Kidney epithelial cell (primary cell): ENCODE measurements around the gene TAGLN. TPM values are rescaled to one million over a fixed set of nuclear protein-coding genes. Genes with fewer than 3 reads are reported as not detected.
A peak's percentile ranks its signal among the peaks of the same experiment; 100 is the strongest.

Source experiments
- DNase-seq: peaks from one replicate; pipeline ENCODE4 v3.0.0-alpha.2; 2010; ENCODE audit warnings: low read depth
- H3K27me3 ChIP-seq: 2 replicates; pipeline ENCODE4 v1.6.0; 2011; ENCODE audit warnings: low read length; ENCODE audit not compliant: control insufficient read depth, insufficient read depth
- H3K36me3 ChIP-seq: 2 replicates; pipeline ENCODE4 v1.5.1; 2011; ENCODE audit warnings: low read length; ENCODE audit not compliant: control insufficient read depth, insufficient read depth
- H3K4me3 ChIP-seq: 2 replicates; pipeline ENCODE4 v1.5.1; 2011; ENCODE audit warnings: low read depth, mild to moderate bottlenecking, control low read depth, low read length
- total RNA-seq: library from RNA; depleted of rRNA; stranded (reverse); fragments of >200 nt; gene quantifications from 2 replicates; pipeline ENCODE4 v1.2.3, GENCODE V29; 2015
- TF ChIP-seq, protein P1 (sequence below): IDR thresholded peaks from 2 replicates; pipeline ENCODE4 v1.5.1; 2011; ENCODE audit warnings: mild to moderate bottlenecking, moderate library complexity, low read length, control low read depth, inconsistent platforms; ENCODE audit not compliant: insufficient read depth, poor library complexity, severe bottlenecking

The TAGLN gene
- total RNA-seq, 1 donor from 2014 or later: 1,816 TPM

DNA sequence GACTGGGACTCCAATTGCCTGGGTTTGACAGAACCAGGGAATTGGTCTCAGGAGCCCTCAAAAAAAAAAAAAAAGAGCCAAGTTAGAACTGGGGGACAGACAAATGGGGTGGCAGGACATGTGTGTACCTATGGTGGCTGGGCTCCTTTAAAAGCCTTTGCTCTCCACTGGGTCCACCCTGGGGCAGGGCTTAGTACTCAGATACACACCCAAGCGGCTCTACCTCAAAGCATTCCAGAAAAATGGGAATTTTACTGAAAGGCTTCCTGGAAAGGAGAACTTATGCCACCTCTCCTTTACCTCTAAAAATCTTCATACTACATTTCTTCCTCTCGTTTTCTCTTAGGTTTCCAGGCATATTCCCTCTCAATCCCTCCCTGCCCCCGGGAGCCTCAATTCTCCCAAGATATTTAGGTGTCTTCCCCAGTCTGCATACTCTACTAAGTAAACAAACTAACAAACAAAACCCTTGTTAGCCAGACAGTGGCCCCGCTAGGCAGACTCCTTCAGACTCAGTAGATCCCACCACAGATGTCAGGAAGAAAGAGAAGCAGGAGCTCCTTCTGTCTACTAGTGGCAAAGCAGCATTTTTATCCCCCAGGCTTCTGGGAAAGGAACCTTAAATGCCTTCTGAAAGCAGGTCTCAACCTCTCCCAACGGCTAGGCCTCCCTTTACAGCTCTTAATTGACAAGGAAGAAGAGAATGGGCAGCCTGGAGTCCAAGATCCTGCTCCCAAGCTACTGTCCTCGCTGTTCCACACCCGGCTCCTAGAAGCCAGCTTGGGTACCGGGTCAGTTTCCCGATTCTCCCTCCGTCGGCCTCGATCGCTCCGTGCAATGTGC lies 32.0 kb downstream of the TAGLN start:
- H3K4me3 ChIP-seq: peak overlapping the region; percentile 96
- TF ChIP-seq, protein P1, sequence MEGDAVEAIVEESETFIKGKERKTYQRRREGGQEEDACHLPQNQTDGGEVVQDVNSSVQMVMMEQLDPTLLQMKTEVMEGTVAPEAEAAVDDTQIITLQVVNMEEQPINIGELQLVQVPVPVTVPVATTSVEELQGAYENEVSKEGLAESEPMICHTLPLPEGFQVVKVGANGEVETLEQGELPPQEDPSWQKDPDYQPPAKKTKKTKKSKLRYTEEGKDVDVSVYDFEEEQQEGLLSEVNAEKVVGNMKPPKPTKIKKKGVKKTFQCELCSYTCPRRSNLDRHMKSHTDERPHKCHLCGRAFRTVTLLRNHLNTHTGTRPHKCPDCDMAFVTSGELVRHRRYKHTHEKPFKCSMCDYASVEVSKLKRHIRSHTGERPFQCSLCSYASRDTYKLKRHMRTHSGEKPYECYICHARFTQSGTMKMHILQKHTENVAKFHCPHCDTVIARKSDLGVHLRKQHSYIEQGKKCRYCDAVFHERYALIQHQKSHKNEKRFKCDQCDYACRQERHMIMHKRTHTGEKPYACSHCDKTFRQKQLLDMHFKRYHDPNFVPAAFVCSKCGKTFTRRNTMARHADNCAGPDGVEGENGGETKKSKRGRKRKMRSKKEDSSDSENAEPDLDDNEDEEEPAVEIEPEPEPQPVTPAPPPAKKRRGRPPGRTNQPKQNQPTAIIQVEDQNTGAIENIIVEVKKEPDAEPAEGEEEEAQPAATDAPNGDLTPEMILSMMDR: no peak
- H3K36me3 ChIP-seq: no peaks in the 10 kb centered on the region
- no peaks in the 10 kb centered on the region for H3K27me3 ChIP-seq
- DNase-seq: no peak

GRCh38 chr11:117231842-117232091 lies 32.6 kb downstream of the TAGLN start, which contains the start of gene PCSK7:
PCSK7 (minus strand) TSS chr11:117232073; CDS start chr11:117229844, 2,229 bp downstream.
- Histone ChIP-seq H3K27me3 (no peaks in the 10 kb centered on the region), H3K36me3 (no peaks in the 10 kb centered on the region), H3K4me3 (peak within 1 kb of the TSS; percentile 96)
- no peak for DNase-seq
- TF ChIP-seq, protein P1: no peak

DNA sequence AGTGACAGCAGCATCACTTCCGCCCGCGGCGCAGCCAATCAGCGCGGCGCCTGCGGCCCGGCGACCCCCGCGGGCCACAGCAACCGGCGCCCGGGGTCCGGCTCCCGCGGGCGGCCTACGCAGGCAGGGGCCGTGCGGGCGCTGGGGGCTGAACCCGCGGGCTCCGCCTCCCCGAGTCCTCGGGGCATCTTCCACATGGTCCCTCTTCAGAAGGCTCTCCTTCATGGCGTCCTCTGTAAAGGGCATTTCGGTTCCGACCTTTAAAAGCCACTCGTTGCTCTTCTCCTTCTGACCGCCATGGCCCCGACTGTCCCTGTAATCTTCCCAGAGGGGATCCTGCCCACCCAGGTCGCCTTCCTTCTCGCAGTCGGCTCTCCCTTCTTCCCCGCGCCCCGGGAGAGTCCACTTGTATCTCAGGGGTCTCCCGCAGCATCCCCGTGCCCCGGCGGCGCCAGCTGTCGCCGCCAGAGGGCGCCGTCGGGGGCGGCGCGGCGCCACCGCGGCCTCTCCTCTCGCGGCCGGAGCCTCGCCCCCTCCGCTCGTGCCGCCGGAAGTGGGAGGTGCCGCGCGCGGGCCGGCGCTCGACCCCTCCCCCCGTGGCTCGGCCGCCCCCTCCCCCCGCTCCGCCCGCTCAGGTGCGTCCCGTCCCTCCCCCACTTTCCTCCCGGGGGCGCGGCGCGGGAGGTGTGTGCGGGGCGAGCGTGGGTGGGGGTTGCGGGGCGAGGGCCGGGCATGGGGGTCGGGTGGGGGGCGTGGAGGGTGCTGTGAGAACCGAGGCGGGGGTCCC lies 33.1 kb downstream of the TAGLN start, which contains the start of gene RNF214:
TSS of gene RNF214 (plus strand) at position 580 of the 787 bp plus-strand sequence. CDS start 1,602 bp downstream, outside the sequence.
- Histone ChIP-seq H3K4me3 (peak within 1 kb of the TSS; percentile 96), H3K36me3 (no peaks in the 10 kb centered on the region), H3K27me3 (no peaks in the 10 kb centered on the region)
- DNase-seq: no peak
- TF ChIP-seq, protein P1: peak; percentile 48

- DNase-seq: no peak
- no peaks in the 10 kb centered on the region for H3K36me3 ChIP-seq
- H3K27me3 ChIP-seq: no peaks in the 10 kb centered on the region
- H3K4me3 ChIP-seq: peak overlapping the region; percentile 96
- TF ChIP-seq, protein P1: no peak
Observed at GRCh38 chr11:117232911-117233409, 33.8 kb downstream of the TAGLN start.

GRCh38 chr11:117238221-117238620 lies 39.1 kb downstream of the TAGLN start:
- Histone ChIP-seq H3K36me3 (no peaks in the 10 kb centered on the region), H3K4me3 (no peak overlapping the region), H3K27me3 (no peaks in the 10 kb centered on the region)
- no peak for DNase-seq
- TF ChIP-seq, protein P1: no peak
